Thoracic aorta (tissue), 2 donors: ENCODE data around the gene CORO7. TPM values are rescaled to one million over a fixed set of nuclear protein-coding genes. Genes with fewer than 3 reads are reported as not detected.

Source experiments
- ATAC-seq: fragments of 150-250 bp; one replicate; pipeline ENCODE4 v1.8.0; 2017; ENCODE audit warnings: low read depth; ENCODE audit not compliant: insufficient number of reproducible peaks, low FRiP score
- DNase-seq: peaks from one replicate; pipeline ENCODE4 v3.0.0-alpha.2; 2020; ENCODE audit warnings: low spot score
- H3K27ac ChIP-seq, 2 donors: fragments of 200-600 bp; sonication (generic); 1 replicate in 1 of 2; 2 replicates in 1 of 2; pipeline ENCODE4 v1.5.1; 2016; ENCODE audit warnings: mild to moderate bottlenecking in 2 of 2, moderate library complexity in 2 of 2
- H3K27me3 ChIP-seq: fragments of 200-600 bp; sonication (generic); replicated peaks from 2 replicates; pipeline ENCODE4 v1.6.0; 2016; ENCODE audit warnings: mild to moderate bottlenecking; ENCODE audit not compliant: insufficient read depth
- H3K36me3 ChIP-seq: fragments of 200-600 bp; sonication (generic); one replicate; pipeline ENCODE4 v1.5.1; 2016
- H3K4me1 ChIP-seq, 2 donors: fragments of 200-600 bp; sonication (generic); 1 replicate in 1 of 2; 2 replicates in 1 of 2; pipeline versions ENCODE4 v1.5.1 to v1.6.0; 2016; ENCODE audit warnings: low read depth in 2 of 2, mild to moderate bottlenecking in 1 of 2; ENCODE audit not compliant: control insufficient read depth in 1 of 2
- H3K4me3 ChIP-seq: fragments of 200-600 bp; sonication (generic); 2 replicates; pipeline ENCODE4 v1.5.1; 2016; ENCODE audit warnings: mild to moderate bottlenecking
- H3K9me3 ChIP-seq: fragments of 200-600 bp; sonication (generic); 2 replicates; pipeline ENCODE4 v1.5.1; 2016
- CTCF ChIP-seq: fragments of 200-600 bp; sonication (generic); IDR thresholded peaks from one replicate; pipeline ENCODE4 v1.5.1; 2019; ENCODE audit warnings: antibody characterized with exemption
- total RNA-seq, 2 donors: library from RNA; depleted of rRNA; stranded (reverse); fragments of >200 nt; gene quantifications; one replicate each; pipeline versions ENCODE4 v1.1.0 to v1.2.3, GENCODE V29; 2016

Gene CORO7
- total RNA-seq, 2 donors from 2014 or later, result 71.1 to 79.1 TPM

GRCh38 chr16:4378999-4379690 lies 37.3 kb downstream of the CORO7 start:
- peaks cover 64 to 97% of the 10 kb centered on the region in 2 donors for H3K4me1 ChIP-seq
- no peaks in the 10 kb centered on the region for H3K9me3 ChIP-seq
- H3K27ac ChIP-seq, result peak overlapping the region; percentile 90 to 99
- peaks cover 30% of the 10 kb centered on the region for H3K36me3 ChIP-seq
- no peaks in the 10 kb centered on the region for H3K27me3 ChIP-seq
- TF ChIP-seq CTCF, result no peak
- DNase-seq (no peak), ATAC-seq (no peak)
- peak overlapping the region; percentile 85 for H3K4me3 ChIP-seq

GRCh38 chr16:4378161-4378666 lies 38.2 kb downstream of the CORO7 start:
- H3K27me3 ChIP-seq, result no peaks in the 10 kb centered on the region
- ATAC-seq, result no peak
- no peak for TF ChIP-seq CTCF
- peak overlapping the region; percentile 85 for H3K4me3 ChIP-seq
- peaks cover 64 to 87% of the 10 kb centered on the region in 2 donors for H3K4me1 ChIP-seq
- DNase-seq, result no peak
- peak overlapping the region; percentile 90 to 99 for H3K27ac ChIP-seq
- peaks cover 25% of the 10 kb centered on the region for H3K36me3 ChIP-seq
- H3K9me3 ChIP-seq, result no peaks in the 10 kb centered on the region

DNA sequence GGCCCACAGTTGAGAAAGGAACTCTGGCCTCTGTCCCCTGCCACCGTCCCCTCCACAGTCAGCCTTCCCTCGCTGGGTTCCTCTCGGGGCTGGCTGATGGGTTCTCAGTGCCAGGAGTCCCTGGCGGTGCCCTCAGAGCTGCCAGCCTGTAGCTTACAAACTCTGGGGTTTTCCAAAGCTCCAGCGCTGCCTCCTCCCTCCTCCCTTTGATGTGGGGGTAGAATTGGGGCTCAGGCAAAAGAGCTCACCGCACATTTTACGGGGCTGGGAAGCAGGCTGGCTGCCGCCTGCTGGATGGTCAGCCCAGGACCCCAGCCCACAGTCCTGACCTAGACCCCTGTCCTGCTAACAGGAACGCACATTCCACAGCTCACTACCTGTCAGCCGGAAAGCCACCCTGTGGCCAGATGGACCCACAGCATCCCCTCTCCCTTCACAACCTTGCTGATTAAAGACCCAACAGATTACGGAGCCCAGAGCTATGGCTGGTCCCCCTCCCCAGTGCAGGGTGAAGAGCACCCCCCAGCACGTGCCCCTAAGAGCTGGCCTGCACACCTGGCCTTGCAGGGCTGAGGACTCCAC lies 38.7 kb downstream of the CORO7 start:
- no peaks in the 10 kb centered on the region for H3K27me3 ChIP-seq
- no peak for DNase-seq
- H3K36me3 ChIP-seq, result peaks cover 21% of the 10 kb centered on the region
- H3K9me3 ChIP-seq, result no peaks in the 10 kb centered on the region
- H3K4me1 ChIP-seq, result peaks cover 60 to 82% of the 10 kb centered on the region in 2 donors
- H3K27ac ChIP-seq, result peak overlapping the region; percentile 90 to 99
- TF ChIP-seq CTCF, result peak; percentile 11
- H3K4me3 ChIP-seq, result peak overlapping the region; percentile 85
- ATAC-seq, result no peak

- ATAC-seq (no peak), DNase-seq (no peak)
- Histone ChIP-seq H3K36me3 (peaks cover 15% of the 10 kb centered on the region), H3K27me3 (no peaks in the 10 kb centered on the region), H3K9me3 (no peaks in the 10 kb centered on the region), H3K27ac (peak overlapping the region; percentile 90 to 99), H3K4me3 (peak overlapping the region; percentile 85), H3K4me1 (peaks cover 54 to 76% of the 10 kb centered on the region in 2 donors)
- TF ChIP-seq CTCF, result no peak
Observed at GRCh38 chr16:4376893-4377572, 39.4 kb downstream of the CORO7 start.
